ENCODE results near the gene ASAP2.

The ASAP2 gene

DNA sequence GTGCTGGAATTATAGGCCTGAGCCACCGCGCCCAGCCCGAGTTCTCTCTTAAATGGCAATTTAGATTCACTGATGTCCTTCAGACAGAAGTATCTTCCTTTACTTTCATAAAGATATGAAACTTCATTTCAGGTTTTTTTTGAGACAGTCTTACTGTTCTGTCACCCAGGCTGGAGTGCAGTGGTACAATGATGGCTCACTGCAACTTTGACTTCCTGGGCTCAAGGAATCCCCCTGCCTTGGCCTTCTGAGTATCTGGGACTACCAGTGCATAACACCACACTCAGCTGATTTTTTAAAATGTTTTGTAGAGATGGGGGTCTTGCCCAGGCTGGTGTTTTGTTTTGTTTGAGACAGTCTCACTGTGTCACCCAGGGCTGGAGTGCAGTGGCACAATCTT lies 203.5 kb downstream of the ASAP2 start:
- no peak for DNase-seq

GRCh38 chr2:9412781-9413180 lies 206.2 kb downstream of the ASAP2 start:
- no peak for DNase-seq

GRCh38 chr2:9415516-9416169 lies 209.0 kb downstream of the ASAP2 start:
- DNase-seq, result no peak

GRCh38 chr2:9416267-9416961 lies 209.8 kb downstream of the ASAP2 start:
- no peak for DNase-seq

GRCh38 chr2:9416962-9417316 lies 210.3 kb downstream of the ASAP2 start:
- no peak for DNase-seq

DNA sequence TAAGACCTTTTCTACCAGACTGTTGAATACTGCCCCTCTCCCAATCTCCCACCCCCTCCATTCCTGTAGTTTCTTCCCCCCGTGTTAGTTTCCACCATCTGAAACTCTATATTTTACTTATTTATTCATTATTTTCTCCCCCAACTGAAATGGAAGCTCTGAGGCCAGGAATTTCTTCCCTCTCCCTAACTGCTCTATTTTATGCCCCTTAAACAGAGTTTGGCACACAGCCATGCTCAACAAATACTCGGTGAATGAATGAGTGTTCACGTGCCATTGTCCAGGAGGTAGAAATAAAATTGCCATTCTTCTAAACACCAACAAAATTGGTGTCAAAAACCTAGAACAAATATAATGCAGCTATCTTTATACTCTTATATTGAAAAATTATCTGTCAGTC lies 211.1 kb downstream of the ASAP2 start:
- no peak for DNase-seq

GRCh38 chr2:9418746-9419145 lies 212.1 kb downstream of the ASAP2 start:
- no peak for DNase-seq

GRCh38 chr2:9419541-9419940 lies 212.9 kb downstream of the ASAP2 start:
- no peak for DNase-seq

- DNase-seq, result no peak
Observed at GRCh38 chr2:9420495-9420894, 213.9 kb downstream of the ASAP2 start.

- DNase-seq, result no peak
Observed at GRCh38 chr2:9422321-9423099, 215.9 kb downstream of the ASAP2 start.

- DNase-seq, result peak; percentile 97
Observed at GRCh38 chr2:9423100-9423921, 216.7 kb downstream of the ASAP2 start, which contains the start of the genes CPSF3 and ITGB1BP1. Gene CPSF3, plus strand, starts transcription at chr2:9423654. Its CDS starts 120 bp downstream, at chr2:9423774. Gene ITGB1BP1, minus strand, starts transcription at chr2:9423528. Its CDS starts 4,831 bp downstream, at chr2:9418697.

DNA sequence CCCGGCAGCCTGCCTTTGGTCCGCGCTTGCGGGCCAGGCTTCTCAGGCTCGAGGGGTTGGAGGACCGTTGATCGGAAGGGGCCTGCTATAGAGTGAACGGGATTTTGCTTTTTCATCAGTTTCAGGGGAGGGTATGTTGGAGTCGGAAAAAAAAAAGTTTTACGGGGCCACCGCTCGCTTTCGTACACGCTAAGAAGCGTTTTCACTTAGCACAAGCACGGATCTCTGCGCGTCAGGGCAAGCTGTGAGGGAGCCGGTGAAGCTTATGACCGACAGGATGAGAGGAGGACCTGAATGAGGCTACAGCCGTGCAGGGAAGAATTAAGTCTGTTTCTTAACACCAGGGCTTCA lies 217.3 kb downstream of the ASAP2 start:
- no peak for DNase-seq

- peak; percentile 52 for DNase-seq
Observed at GRCh38 chr2:9424447-9425164, 218.0 kb downstream of the ASAP2 start.

GRCh38 chr2:9428965-9429577 lies 222.5 kb downstream of the ASAP2 start:
- no peak for DNase-seq

DNA sequence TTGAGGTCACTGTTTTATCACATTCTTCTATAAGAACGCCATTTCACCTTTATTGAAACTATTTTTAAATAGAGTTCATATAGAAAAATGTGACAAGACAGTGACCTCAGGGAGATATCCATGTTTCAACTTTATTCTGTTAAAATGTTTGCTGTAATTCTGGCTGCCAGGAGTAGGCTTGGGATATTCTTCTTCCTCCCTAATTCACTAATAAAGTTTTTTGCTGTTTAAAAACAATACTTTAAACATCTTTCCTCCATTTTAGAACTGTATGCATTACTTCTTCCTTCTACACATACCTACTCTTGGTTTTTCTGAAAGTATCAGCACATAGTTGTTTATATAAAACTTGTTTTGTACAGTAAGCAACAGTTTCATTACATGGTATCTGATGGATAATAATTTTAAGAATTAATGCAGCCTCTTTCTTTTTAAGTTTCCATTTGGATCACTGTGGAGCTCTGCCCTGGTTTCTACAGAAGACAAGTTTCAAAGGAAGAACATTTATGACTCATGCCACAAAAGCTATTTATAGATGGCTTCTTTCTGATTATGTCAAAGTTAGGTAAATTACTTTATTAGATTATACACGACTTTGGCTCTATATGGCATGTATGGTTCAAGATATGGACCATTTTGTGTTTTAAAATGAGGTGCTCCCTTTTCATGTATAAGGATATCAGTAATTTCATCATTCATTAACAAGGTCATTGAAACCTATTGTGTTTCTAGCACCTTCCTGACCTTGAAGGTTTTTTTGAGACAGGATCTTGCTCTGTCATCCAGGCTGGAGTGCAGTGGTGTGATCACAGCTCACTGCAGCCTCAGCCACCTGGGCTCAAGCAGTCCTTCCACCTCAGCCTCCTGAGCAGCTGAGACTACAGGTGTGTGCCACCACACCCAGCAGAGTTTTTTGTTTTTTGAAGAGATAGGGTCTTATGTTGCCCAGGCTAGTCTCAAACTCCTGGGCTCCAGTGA lies 224.0 kb downstream of the ASAP2 start:
- no peak for DNase-seq

DNA sequence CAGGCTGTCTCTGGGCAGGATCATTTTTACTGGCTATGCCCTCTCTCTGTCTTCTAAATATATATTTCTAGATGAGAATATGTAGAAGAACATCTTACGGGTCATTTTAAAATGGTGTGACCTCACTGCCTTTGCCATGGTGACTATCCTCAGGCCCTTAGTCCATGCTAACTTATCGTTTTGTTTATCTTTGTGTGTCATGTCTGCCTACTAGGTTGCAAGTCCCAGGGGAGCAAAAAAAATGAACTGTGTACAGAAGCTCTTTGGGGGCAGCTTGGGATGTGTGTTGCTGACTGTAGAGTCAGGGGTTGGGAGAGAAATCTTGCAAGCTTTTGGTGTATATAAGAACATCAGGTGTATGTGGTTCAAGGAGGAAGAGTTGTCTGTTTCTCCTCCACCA lies 227.9 kb downstream of the ASAP2 start:
- no peak for DNase-seq

DNA sequence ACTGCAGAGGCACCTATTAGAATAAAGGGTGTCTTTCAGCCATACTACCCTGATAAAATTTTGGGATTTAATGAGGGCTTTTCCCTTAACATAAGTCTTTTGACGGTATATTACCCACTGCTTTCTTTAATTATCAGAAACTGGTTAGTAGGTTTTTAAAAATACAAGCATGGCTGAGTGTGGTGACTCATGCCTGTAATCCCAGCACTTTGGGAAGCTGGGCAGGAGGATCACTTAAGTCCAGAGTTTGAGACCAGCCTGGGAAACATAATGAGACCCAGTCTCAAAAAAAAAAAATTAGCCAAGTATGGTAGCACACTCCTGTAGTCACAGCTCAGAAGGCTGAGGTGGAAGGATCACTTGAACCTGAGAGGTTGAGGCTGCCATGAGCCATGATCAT lies 232.9 kb downstream of the ASAP2 start:
- no peak for DNase-seq

- no peak for DNase-seq
Observed at GRCh38 chr2:9440058-9440727, 233.6 kb downstream of the ASAP2 start.

- no peak for DNase-seq
Observed at GRCh38 chr2:9441556-9441955, 234.9 kb downstream of the ASAP2 start.

GRCh38 chr2:9443526-9443925 lies 236.9 kb downstream of the ASAP2 start:
- no peak for DNase-seq
